Testis (tissue), 2 donors: Measurements from ENCODE around the gene SYT5.

ENCODE experiments used
- CTCF ChIP-seq, 3 experiments: fragments of 450-650 bp in 2 of 3; fragments of 200-600 bp in 1 of 3; sonication (generic) in 1 of 3; IDR thresholded peaks; one replicate each; pipeline ENCODE4 v1.5.1; 2016 to 2019; ENCODE audit warnings: antibody characterized with exemption in 3 of 3, mild to moderate bottlenecking in 2 of 3, moderate library complexity in 1 of 3
- POLR2A ChIP-seq: fragments of 450-650 bp; IDR thresholded peaks from one replicate; pipeline ENCODE4 v1.6.1; 2017; ENCODE audit warnings: antibody characterized with exemption, mild to moderate bottlenecking, moderate library complexity

DNA sequence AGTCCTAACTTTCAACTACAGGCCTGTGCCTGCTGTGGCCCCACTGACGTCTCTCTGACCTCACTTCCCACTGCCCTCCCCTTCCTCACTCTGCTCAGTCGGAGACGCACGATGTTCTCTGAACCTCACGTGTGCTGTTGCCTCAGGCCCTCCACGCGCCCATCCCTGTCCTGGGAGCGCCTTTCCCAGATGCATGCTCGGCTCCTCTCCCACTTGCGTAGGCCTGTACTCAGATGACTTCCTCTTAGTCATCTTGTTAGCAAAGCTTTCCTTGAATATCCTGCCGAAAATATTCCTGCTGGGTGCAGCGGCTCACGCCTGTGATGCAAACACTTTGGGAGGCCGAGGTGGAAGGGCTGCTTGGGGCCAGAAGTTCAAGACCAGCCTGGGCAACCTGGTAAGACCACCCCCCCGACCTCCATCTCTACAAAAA is 9.3 kb upstream of the SYT5 start:
- TF ChIP-seq POLR2A = no peak
- TF ChIP-seq CTCF (IDR thresholded peaks at IDR 0.05) = no peak
